GM18498 (cell line): ENCODE results near the gene RAPH1.
"Not testable (repeated sequence)": the region's sequence is repeated elsewhere in the genome, so short reads cannot be mapped to it uniquely, and the experiment has no call there.

Experiments used
- ATAC-seq: cut with Tn5 transposase; IDR thresholded peaks from one replicate; pipeline ENCODE4 v1.9.1; 2021; ENCODE audit warnings: mild to moderate bottlenecking, moderate library complexity; ENCODE audit not compliant: unreplicated experiment

The RAPH1 gene

DNA sequence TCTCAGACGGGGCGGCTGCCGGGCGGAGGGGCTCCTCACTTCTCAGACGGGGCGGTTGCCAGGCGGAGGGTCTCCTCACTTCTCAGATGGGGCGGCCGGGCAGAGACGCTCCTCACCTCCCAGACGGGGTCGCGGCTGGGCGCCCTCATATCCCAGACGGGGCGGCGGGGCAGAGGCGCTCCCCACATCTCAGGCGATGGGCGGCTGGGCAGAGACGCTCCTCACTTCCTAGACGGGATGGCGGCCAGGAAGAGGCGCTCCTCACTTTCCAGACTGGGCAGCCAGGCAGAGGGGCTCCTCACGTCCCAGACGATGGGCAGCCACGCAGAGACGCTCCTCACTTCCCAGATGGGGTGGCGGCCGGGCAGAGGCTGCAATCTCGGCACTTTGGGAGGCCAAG, 162.4 kb downstream of the RAPH1 start:
- ATAC-seq, result not testable (repeated sequence)

DNA sequence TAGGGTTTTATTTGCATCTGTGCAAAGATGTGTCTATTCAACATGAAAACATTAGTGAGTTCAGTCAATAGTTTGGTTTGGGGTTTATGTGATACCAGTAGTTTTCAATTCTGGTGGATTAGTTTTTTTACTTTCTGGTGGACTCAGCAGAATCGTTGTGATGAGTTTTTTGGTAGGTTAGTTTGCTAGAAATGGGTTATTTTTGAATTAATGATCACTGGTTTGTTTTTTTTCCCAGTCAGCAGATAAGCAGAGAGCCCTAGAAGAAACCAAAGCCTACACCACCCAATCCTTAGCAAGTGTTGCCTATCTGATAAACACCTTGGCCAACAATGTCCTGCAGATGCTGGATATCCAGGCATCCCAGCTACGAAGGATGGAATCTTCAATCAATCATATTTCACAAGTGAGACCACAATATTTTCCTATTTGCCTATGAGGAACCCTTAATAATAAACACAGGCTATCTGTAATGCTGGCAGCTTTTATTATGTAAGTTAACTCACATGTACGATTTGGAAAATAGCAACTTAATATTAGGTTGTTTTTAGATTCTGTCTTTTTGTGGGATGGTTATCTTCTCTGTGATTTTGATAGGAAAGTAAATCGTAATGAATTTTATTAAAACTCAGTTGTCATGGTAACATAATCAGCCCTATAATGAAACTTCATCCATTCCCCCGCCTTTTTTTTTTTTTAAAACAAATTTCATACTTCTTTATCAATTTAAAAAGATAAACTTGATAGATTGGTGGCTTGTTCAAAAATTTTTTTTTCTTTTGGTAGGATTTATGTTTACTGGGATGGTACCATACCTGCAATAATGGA, 168.2 kb downstream of the RAPH1 start:
- ATAC-seq, result no peak

DNA sequence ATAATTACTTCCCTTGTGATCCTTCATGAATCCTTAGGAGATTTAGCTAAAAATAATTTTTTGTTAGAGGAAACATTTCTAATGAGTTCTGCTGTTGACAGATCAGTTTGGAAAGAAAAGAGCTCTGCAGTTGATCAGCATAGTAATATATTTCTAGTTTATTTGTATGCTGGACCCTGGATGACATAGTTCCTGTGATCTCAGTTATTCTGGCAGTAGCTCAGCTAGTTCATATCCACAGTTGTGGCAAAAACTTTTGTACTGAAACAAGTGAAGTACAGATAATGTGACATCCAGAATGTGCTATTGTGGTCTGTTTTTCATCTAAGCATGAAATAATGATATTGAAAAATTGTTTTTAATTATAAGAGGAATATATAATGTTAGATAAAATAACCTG, 173.2 kb downstream of the RAPH1 start:
- no peak for ATAC-seq

DNA sequence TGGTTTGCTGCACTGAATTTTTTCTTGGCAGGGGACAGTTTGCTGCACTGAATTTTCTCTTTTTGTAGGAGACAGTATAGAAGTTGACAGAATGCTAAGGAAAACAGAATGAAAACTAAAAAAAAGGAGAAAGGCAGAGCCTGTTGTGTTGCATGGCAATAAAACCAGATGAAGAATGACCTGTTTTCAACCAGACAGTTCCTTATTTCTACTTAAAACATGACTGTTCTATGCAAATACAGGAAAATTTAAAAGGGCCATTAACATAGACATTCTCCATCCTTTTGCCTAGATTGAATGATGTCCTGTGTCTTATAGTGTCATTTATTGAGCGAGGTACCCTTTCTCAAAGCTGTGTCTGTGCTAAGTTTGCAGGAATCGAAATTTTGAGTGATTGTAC, 173.6 kb downstream of the RAPH1 start:
- ATAC-seq, result no peak

DNA sequence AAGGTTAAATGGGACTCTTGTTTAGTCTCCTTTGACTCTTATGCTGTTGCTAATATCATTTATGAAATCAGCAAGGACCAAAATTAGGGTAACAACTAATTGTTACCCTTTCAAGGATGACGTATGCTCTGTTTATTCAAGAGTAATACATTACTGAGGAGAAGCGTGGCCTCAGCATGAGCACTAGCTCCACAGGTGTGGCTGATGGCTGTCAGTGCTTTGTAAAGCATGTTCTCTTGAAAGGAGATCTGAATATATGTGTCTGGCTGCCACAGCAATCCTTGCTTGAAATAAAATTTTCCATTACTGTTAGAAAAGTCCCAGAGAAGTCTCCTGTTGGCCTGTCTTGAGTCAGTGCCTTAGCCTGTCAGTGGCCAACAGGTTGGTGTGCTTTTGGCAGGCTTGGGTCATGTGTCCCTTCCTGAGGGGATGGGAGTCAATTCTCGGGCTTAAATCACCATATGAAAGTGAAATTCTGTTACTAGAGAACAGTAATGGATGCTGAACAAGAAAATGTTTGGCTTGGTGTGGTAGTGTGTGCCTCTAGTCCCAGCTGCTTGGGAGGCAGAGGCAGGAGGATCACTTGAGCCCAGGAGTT, 174.2 kb downstream of the RAPH1 start:
- no peak for ATAC-seq

DNA sequence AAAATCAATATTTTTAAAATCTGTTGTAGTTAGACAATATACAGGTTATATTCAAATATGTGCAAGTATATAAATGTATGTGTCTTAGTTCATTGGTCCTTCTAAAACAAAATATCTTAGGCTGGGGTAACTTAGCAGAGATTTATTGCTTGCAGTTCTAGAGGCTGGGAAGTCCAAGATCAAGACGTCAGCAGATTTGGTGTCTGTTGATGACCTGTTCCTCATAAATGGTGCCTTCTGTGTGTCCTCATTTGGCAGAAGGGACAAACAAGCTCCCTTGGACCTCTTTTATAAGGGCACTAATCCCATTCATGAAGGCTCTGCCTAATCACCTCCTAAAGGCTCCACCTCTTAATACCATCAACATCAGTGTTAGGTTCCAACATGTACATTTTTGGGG, 175.7 kb downstream of the RAPH1 start:
- no peak for ATAC-seq

DNA sequence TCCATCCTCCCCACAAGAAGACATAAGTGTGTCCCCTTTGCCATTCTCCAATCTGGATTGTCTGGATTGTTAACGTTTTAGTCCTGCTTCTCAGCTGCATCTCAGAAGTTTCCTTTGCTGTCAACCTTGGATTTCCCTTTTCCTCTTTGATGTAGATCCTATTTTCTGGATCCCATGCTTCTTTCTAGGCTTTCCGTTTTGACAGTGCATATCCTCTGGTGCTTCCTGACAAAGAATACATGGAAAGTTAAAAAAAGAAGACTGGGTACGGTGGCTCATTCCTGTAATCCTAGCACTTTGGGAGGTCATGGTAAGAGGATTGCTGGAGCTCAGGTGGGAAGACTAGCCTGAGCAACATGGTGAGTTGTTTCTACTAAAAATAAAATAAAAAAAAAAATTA, 180.1 kb downstream of the RAPH1 start:
- no peak for ATAC-seq

DNA sequence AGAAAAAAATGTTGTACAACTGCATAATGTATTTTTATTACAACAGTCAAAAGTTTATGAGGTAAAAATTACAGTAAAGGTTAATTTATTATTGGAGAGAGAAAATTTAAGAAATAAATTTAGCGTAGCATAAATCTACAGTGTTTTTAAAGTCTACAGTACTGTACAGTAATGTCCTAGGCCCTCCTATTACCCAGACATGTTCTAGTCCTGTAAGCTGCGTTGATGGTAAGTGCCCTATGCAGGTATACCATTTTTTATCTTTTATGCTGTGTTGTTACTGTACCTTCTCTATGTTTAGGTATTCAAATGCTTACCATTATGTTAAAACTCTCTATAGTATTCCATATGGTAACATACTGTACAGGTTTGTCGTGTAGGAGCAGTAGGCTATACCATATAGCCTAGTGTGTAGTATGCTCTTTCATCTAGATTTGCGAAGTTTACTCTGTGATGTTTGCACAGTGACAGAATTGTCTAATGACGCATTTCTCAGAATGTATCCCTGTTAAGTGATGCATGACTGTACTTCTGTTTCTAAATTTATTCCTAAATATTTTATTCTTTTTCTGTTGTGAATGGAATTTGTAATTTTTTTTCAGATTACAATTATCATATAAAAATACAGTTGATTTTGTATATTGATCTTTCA, 182.4 kb downstream of the RAPH1 start:
- no peak for ATAC-seq

DNA sequence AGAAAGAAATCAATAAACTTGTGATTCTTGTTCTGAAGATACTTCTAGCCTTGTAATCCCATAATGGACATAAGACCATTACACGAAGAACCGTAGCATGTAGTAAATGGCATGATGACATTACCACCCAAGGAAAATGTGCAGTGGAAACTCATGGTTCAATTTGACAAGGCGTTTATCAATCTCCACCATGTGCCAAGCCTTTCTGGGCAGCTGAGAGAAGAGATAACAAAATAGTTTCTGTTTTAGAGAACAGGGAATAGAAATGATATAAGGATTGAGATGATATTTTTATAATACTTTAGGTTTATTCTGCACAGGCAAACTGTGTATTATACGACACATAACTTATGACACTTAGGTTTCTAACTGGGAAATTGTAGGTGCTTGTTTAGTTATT, 187.7 kb downstream of the RAPH1 start:
- ATAC-seq, result no peak

DNA sequence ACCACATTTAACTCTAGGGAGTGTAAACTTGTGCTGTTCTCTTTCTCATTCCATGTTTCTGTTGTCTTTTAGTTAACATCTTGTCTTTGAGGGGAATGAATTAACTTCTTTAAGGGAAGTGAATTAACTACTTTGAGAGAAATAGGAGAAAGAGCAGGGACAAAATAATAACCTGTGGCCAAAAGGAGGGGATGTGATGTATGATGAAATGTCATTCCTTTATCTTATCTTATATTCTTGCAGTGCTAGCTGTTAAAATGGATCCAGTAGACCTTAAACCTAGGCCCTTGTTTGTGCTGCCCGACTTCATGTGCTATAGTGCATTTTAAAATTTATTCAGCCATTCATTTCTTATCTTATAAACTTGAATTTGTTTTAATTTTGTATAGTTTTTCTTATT, 188.5 kb downstream of the RAPH1 start:
- ATAC-seq, result no peak

DNA sequence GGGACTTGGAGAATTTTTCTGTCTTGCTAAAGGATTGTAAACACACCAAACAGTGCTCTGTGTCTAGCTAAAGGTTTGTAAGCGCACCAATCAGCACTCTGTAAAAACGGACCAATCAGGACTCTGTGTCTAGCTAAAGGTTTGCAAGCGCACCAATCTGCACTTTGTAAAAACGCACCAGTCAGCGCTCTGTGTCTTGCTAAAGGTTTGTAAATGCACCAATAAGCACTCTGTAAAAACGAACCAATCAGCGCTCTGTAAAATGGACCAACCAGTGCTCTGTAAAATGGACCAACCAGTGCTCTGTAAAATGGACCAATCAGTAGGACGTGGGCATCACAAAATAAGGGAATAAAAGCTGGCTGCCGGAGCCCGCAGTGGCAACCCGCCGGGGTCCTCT, 190.4 kb downstream of the RAPH1 start:
- ATAC-seq, result no peak
